Measurements from ENCODE around the gene ZNF680.

- TF ChIP-seq POLR2AphosphoS5 (IDR thresholded peaks at IDR 0.05) (peak; percentile 53 to 87 (median 81)), CTCF (IDR thresholded peaks at IDR 0.05) (no peak)
Observed at GRCh38 chr7:64562626-64563278, at the start of gene ZNF680.

Measured in breast epithelium (tissue), 3 donors.